ENCODE measurements around the gene HTN3.

DNA sequence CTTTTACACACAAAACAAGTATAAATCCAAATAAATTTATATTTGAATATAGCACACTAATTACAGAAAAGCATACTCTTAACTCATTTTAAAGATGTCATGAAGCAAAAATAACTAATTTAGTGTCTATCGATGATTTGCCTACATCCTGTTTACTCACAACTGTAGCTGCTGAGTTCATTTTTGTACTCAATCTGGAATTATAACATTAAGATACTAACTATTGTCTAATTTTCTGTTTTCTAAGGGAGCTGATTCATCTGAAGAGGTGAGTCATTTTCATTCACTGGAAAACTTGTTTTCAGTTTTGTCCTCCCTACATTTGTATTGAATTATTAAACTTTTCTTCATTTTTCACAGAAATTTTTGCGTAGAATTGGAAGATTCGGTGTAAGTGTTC is 28.8 kb upstream of the HTN3 start:
- TF ChIP-seq, protein P1, sequence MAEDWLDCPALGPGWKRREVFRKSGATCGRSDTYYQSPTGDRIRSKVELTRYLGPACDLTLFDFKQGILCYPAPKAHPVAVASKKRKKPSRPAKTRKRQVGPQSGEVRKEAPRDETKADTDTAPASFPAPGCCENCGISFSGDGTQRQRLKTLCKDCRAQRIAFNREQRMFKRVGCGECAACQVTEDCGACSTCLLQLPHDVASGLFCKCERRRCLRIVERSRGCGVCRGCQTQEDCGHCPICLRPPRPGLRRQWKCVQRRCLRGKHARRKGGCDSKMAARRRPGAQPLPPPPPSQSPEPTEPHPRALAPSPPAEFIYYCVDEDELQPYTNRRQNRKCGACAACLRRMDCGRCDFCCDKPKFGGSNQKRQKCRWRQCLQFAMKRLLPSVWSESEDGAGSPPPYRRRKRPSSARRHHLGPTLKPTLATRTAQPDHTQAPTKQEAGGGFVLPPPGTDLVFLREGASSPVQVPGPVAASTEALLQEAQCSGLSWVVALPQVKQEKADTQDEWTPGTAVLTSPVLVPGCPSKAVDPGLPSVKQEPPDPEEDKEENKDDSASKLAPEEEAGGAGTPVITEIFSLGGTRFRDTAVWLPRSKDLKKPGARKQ (CRISPR knock-in tag; IDR thresholded peaks at IDR 0.05), result no peak
- TF ChIP-seq, protein P2, sequence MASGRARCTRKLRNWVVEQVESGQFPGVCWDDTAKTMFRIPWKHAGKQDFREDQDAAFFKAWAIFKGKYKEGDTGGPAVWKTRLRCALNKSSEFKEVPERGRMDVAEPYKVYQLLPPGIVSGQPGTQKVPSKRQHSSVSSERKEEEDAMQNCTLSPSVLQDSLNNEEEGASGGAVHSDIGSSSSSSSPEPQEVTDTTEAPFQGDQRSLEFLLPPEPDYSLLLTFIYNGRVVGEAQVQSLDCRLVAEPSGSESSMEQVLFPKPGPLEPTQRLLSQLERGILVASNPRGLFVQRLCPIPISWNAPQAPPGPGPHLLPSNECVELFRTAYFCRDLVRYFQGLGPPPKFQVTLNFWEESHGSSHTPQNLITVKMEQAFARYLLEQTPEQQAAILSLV (tag; IDR thresholded peaks at IDR 0.05), result no peak
- TF ChIP-seq ZNF384 (IDR thresholded peaks at IDR 0.05; ENCODE audit: low read depth, low read length), result no peak
- no peak for TF ChIP-seq FOXK1 (CRISPR knock-in tag; IDR thresholded peaks at IDR 0.05; ENCODE audit: borderline replicate concordance)
- no peak for TF ChIP-seq HNRNPH1 (optimal IDR thresholded peaks at IDR 0.05; ENCODE audit: low read depth, low read length)
- TF ChIP-seq, protein P3, sequence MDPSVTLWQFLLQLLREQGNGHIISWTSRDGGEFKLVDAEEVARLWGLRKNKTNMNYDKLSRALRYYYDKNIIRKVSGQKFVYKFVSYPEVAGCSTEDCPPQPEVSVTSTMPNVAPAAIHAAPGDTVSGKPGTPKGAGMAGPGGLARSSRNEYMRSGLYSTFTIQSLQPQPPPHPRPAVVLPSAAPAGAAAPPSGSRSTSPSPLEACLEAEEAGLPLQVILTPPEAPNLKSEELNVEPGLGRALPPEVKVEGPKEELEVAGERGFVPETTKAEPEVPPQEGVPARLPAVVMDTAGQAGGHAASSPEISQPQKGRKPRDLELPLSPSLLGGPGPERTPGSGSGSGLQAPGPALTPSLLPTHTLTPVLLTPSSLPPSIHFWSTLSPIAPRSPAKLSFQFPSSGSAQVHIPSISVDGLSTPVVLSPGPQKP (CRISPR knock-in tag; IDR thresholded peaks at IDR 0.05), result no peak
- TF ChIP-seq, protein P4, sequence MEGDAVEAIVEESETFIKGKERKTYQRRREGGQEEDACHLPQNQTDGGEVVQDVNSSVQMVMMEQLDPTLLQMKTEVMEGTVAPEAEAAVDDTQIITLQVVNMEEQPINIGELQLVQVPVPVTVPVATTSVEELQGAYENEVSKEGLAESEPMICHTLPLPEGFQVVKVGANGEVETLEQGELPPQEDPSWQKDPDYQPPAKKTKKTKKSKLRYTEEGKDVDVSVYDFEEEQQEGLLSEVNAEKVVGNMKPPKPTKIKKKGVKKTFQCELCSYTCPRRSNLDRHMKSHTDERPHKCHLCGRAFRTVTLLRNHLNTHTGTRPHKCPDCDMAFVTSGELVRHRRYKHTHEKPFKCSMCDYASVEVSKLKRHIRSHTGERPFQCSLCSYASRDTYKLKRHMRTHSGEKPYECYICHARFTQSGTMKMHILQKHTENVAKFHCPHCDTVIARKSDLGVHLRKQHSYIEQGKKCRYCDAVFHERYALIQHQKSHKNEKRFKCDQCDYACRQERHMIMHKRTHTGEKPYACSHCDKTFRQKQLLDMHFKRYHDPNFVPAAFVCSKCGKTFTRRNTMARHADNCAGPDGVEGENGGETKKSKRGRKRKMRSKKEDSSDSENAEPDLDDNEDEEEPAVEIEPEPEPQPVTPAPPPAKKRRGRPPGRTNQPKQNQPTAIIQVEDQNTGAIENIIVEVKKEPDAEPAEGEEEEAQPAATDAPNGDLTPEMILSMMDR (IDR thresholded peaks at IDR 0.05 in 2 of 3, conservative IDR thresholded peaks at IDR 0.05 in 1 of 3; ENCODE audit: insufficient read depth in 2 of 3, low read depth in 1 of 3, low read length in 3 of 3), result no peak
- TF ChIP-seq, protein P5, sequence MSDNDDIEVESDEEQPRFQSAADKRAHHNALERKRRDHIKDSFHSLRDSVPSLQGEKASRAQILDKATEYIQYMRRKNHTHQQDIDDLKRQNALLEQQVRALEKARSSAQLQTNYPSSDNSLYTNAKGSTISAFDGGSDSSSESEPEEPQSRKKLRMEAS (CRISPR knock-in tag; IDR thresholded peaks at IDR 0.05), result no peak
